MM.1S (cell line): ENCODE data around the gene DMRTA2.
"Not testable (repeated sequence)": the region's sequence is repeated elsewhere in the genome, so short reads cannot be mapped to it uniquely, and the experiment has no call there.

ENCODE experiments used
- DNase-seq: peaks from one replicate; pipeline ENCODE4 v3.0.0-alpha.2; 2015
- H2AFZ ChIP-seq: fragments of 300-600 bp; sonication (generic); 2 replicates; pipeline ENCODE4 v1.6.0; 2016; ENCODE audit warnings: antibody characterized with exemption, low read length
- H3F3A ChIP-seq: fragments of 300-600 bp; sonication (generic); 2 replicates; pipeline ENCODE4 v1.6.1; 2016; ENCODE audit warnings: mild to moderate bottlenecking, antibody characterized with exemption, low read length, moderate library complexity, mixed read lengths; ENCODE audit not compliant: insufficient read depth
- H3K27ac ChIP-seq: fragments of 300-600 bp; sonication (generic); 2 replicates; pipeline ENCODE4 v1.5.1; 2016; ENCODE audit warnings: mild to moderate bottlenecking, low read length
- H3K27me3 ChIP-seq: fragments of 300-600 bp; sonication (generic); replicated peaks from 2 replicates; pipeline ENCODE4 v1.6.0; 2016; ENCODE audit warnings: low read length; ENCODE audit not compliant: insufficient read depth
- H3K36me3 ChIP-seq: fragments of 300-600 bp; sonication (generic); replicated peaks from 2 replicates; pipeline ENCODE4 v1.6.1; 2016; ENCODE audit warnings: mild to moderate bottlenecking, low read length, mixed read lengths; ENCODE audit not compliant: insufficient read depth
- H3K4me1 ChIP-seq: fragments of 300-600 bp; sonication (generic); 2 replicates; pipeline ENCODE4 v1.6.1; 2016; ENCODE audit warnings: low read length, mixed read lengths
- H3K4me2 ChIP-seq: fragments of 300-600 bp; sonication (generic); 2 replicates; pipeline ENCODE4 v1.6.0; 2016; ENCODE audit warnings: low read depth, low read length
- H3K4me3 ChIP-seq: fragments of 300-600 bp; sonication (generic); 2 replicates; pipeline ENCODE4 v1.5.1; 2016; ENCODE audit warnings: low read length, mixed read lengths
- H3K79me2 ChIP-seq: fragments of 300-600 bp; sonication (generic); 2 replicates; pipeline ENCODE4 v1.6.1; 2016; ENCODE audit warnings: mixed run types, low read length, mixed read lengths
- H3K9ac ChIP-seq: fragments of 300-600 bp; sonication (generic); 2 replicates; pipeline ENCODE4 v1.6.1; 2016; ENCODE audit warnings: low read length, mixed read lengths
- H3K9me2 ChIP-seq: fragments of 300-600 bp; sonication (generic); replicated peaks from 2 replicates; pipeline ENCODE4 v1.6.1; 2016; ENCODE audit warnings: mild to moderate bottlenecking, low read length, mixed read lengths; ENCODE audit not compliant: insufficient read depth
- H3K9me3 ChIP-seq: fragments of 300-600 bp; sonication (generic); replicated peaks from 2 replicates; pipeline ENCODE4 v1.6.1; 2016; ENCODE audit warnings: mild to moderate bottlenecking, low read length, mixed read lengths; ENCODE audit not compliant: insufficient read depth
- H4K20me1 ChIP-seq: fragments of 300-600 bp; sonication (generic); 2 replicates; pipeline ENCODE4 v1.6.1; 2016; ENCODE audit warnings: mild to moderate bottlenecking, low read length, moderate library complexity, mixed read lengths; ENCODE audit not compliant: insufficient read depth
- CTCF ChIP-seq: fragments of 300-600 bp; sonication (generic); IDR thresholded peaks from 2 replicates; pipeline ENCODE4 v1.5.1; 2016; ENCODE audit warnings: antibody characterized with exemption, low read length, mixed read lengths
- EZH2 ChIP-seq: fragments of 300-600 bp; sonication (generic); optimal IDR thresholded peaks from 2 replicates; pipeline ENCODE3; 2017; ENCODE audit warnings: low read depth, mild to moderate bottlenecking, antibody characterized with exemption, low read length, mixed read lengths
- EZH2phosphoT487 ChIP-seq: fragments of 300-600 bp; sonication (generic); IDR thresholded peaks from 2 replicates; pipeline ENCODE4 v1.6.1; 2018; ENCODE audit warnings: antibody characterized with exemption, low read length

Gene DMRTA2

GRCh38 chr1:50405814-50406213 is 17.4 kb downstream of the DMRTA2 start:
- no peaks in the 10 kb centered on the region for H3K79me2 ChIP-seq
- H3K4me3 ChIP-seq = no peak overlapping the region
- no peaks in the 10 kb centered on the region for H3K27me3 ChIP-seq
- H3K4me2 ChIP-seq = no peak overlapping the region
- no peaks in the 10 kb centered on the region for H4K20me1 ChIP-seq
- no peak overlapping the region for H2AFZ ChIP-seq
- no peak for DNase-seq
- H3K9me2 ChIP-seq = no peaks in the 10 kb centered on the region
- no peak overlapping the region for H3K9ac ChIP-seq
- TF ChIP-seq CTCF (no peak), EZH2 (no peak), EZH2phosphoT487 (no peak)
- no peak overlapping the region for H3K27ac ChIP-seq
- no peaks in the 10 kb centered on the region for H3K36me3 ChIP-seq
- no peaks in the 10 kb centered on the region for H3F3A ChIP-seq
- H3K9me3 ChIP-seq = no peaks in the 10 kb centered on the region
- H3K4me1 ChIP-seq = no peaks in the 10 kb centered on the region

- H3K9me3 ChIP-seq = no peaks in the 10 kb centered on the region
- no peak overlapping the region for H3K27ac ChIP-seq
- TF ChIP-seq CTCF (no peak), EZH2phosphoT487 (no peak), EZH2 (no peak)
- no peak for DNase-seq
- H3K4me2 ChIP-seq = no peak overlapping the region
- no peaks in the 10 kb centered on the region for H3F3A ChIP-seq
- H2AFZ ChIP-seq = no peak overlapping the region
- H3K79me2 ChIP-seq = no peaks in the 10 kb centered on the region
- H3K9me2 ChIP-seq = no peaks in the 10 kb centered on the region; the same call in 1 of the 2 replicates
- H3K4me1 ChIP-seq = no peaks in the 10 kb centered on the region
- no peak overlapping the region for H3K4me3 ChIP-seq
- no peaks in the 10 kb centered on the region for H3K36me3 ChIP-seq
- H3K27me3 ChIP-seq = no peaks in the 10 kb centered on the region
- no peaks in the 10 kb centered on the region for H4K20me1 ChIP-seq
- H3K9ac ChIP-seq = no peak overlapping the region
Measured at GRCh38 chr1:50393522-50394120, 29.6 kb downstream of the DMRTA2 start.

GRCh38 chr1:50381551-50381950 is 41.7 kb downstream of the DMRTA2 start:
- H2AFZ ChIP-seq, H3K79me2 ChIP-seq, H3K27me3 ChIP-seq, H3K9me2 ChIP-seq, H3K9ac ChIP-seq, H3F3A ChIP-seq, H3K4me2 ChIP-seq, H4K20me1 ChIP-seq, H3K4me1 ChIP-seq, H3K27ac ChIP-seq, DNase-seq, H3K4me3 ChIP-seq, H3K36me3 ChIP-seq, H3K9me3 ChIP-seq: not testable (repeated sequence)

- H2AFZ ChIP-seq = no peak overlapping the region
- no peak overlapping the region for H3K4me2 ChIP-seq
- H3K79me2 ChIP-seq = no peaks in the 10 kb centered on the region
- H3K9me3 ChIP-seq = no peaks in the 10 kb centered on the region
- H3K36me3 ChIP-seq = no peaks in the 10 kb centered on the region
- H3K9me2 ChIP-seq = no peaks in the 10 kb centered on the region
- H3K9ac ChIP-seq = no peak overlapping the region
- no peaks in the 10 kb centered on the region for H3K4me1 ChIP-seq
- no peaks in the 10 kb centered on the region for H3K27me3 ChIP-seq
- H4K20me1 ChIP-seq = no peaks in the 10 kb centered on the region
- no peaks in the 10 kb centered on the region for H3F3A ChIP-seq
- H3K27ac ChIP-seq = no peak overlapping the region
- H3K4me3 ChIP-seq = no peak overlapping the region
- DNase-seq = no peak
- TF ChIP-seq EZH2phosphoT487 (no peak), CTCF (no peak), EZH2 (no peak)
Measured at GRCh38 chr1:50378770-50379169, 44.5 kb downstream of the DMRTA2 start.
